Right atrium auricular region (tissue), 2 donors: ENCODE results near the gene DRGX. TPM values are rescaled to one million over a fixed set of nuclear protein-coding genes. Genes with fewer than 3 reads are reported as not detected.

Experiments used
- DNase-seq: peaks from one replicate; pipeline ENCODE4 v3.0.0-alpha.2; 2019; ENCODE audit warnings: low spot score
- H3K27ac ChIP-seq, 2 donors: fragments of 200-600 bp; sonication (generic); 1 replicate in 1 of 2; 2 replicates in 1 of 2; pipeline ENCODE4 v1.5.1; 2016 to 2019
- H3K27me3 ChIP-seq, 2 donors: fragments of 200-600 bp; sonication (generic); one replicate each; pipeline versions ENCODE4 v1.5.1 to v1.6.0; 2017 to 2019
- H3K36me3 ChIP-seq: fragments of 200-600 bp; sonication (generic); one replicate; pipeline ENCODE4 v1.5.1; 2016
- H3K4me1 ChIP-seq, 2 donors: fragments of 200-600 bp; sonication (generic); one replicate each; pipeline versions ENCODE4 v1.5.1 to v1.6.0; 2017 to 2019
- H3K4me3 ChIP-seq, 2 donors: fragments of 200-600 bp; sonication (generic); 1 replicate in 1 of 2; 2 replicates in 1 of 2; pipeline ENCODE4 v1.5.1; 2017 to 2019; ENCODE audit warnings: mild to moderate bottlenecking in 1 of 2, moderate library complexity in 1 of 2
- H3K9me3 ChIP-seq, 2 donors: fragments of 200-600 bp; sonication (generic); one replicate each; pipeline ENCODE4 v1.5.1; 2019
- CTCF ChIP-seq, 2 donors: fragments of 200-600 bp; sonication (generic); IDR thresholded peaks; one replicate each; pipeline ENCODE4 v1.5.1; 2019; ENCODE audit warnings: antibody characterized with exemption in 2 of 2
- total RNA-seq, 2 donors: library from RNA; depleted of rRNA; stranded (reverse); fragments of >200 nt; gene quantifications; one replicate each; pipeline ENCODE4 v1.1.0, GENCODE V29; 2016

DRGX gene
- total RNA-seq, 2 donors from 2014 or later: not detected

- no peak for DNase-seq
- no peaks in the 10 kb centered on the region for H3K27me3 ChIP-seq
- TF ChIP-seq CTCF (IDR thresholded peaks at IDR 0.05): no peak
- no peaks in the 10 kb centered on the region for H3K4me1 ChIP-seq
- H3K36me3 ChIP-seq: no peaks in the 10 kb centered on the region
- no peaks in the 10 kb centered on the region for H3K9me3 ChIP-seq
- H3K27ac ChIP-seq: no peak overlapping the region
- no peak overlapping the region for H3K4me3 ChIP-seq
These were observed 60.4 kb downstream of the DRGX start for GRCh38 chr10:49335364-49335972.

- TF ChIP-seq CTCF (IDR thresholded peaks at IDR 0.05): no peak
- DNase-seq: no peak
These were observed 60.9 kb downstream of the DRGX start for GRCh38 chr10:49334964-49335363.

GRCh38 chr10:49333192-49333591 is 62.7 kb downstream of the DRGX start:
- Histone ChIP-seq H3K9me3 (no peaks in the 10 kb centered on the region), H3K4me3 (no peak overlapping the region), H3K4me1 (no peaks in the 10 kb centered on the region), H3K27ac (no peak overlapping the region), H3K27me3 (no peaks in the 10 kb centered on the region), H3K36me3 (no peaks in the 10 kb centered on the region)
- no peak for DNase-seq
- no peak for TF ChIP-seq CTCF (IDR thresholded peaks at IDR 0.05)

More at GRCh38 chr10:49334964-49335363, 60.9 kb downstream of the DRGX start:
- no peaks in the 10 kb centered on the region for H3K36me3 ChIP-seq
- no peak overlapping the region for H3K27ac ChIP-seq
- H3K27me3 ChIP-seq: no peaks in the 10 kb centered on the region
- no peaks in the 10 kb centered on the region for H3K4me1 ChIP-seq
- H3K9me3 ChIP-seq: no peaks in the 10 kb centered on the region
- H3K4me3 ChIP-seq: no peak overlapping the region

- Histone ChIP-seq H3K36me3 (no peaks in the 10 kb centered on the region), H3K4me3 (no peak overlapping the region), H3K9me3 (no peaks in the 10 kb centered on the region), H3K27me3 (no peaks in the 10 kb centered on the region), H3K27ac (no peak overlapping the region), H3K4me1 (no peaks in the 10 kb centered on the region)
- TF ChIP-seq CTCF (IDR thresholded peaks at IDR 0.05): no peak
- no peak for DNase-seq
These were observed 63.1 kb downstream of the DRGX start for GRCh38 chr10:49332768-49333167.

- Histone ChIP-seq H3K4me1 (no peaks in the 10 kb centered on the region), H3K36me3 (no peaks in the 10 kb centered on the region), H3K27me3 (no peaks in the 10 kb centered on the region), H3K4me3 (no peak overlapping the region), H3K9me3 (no peaks in the 10 kb centered on the region), H3K27ac (no peak overlapping the region)
- peak; percentile 21 for DNase-seq
- TF ChIP-seq CTCF (IDR thresholded peaks at IDR 0.05): no peak
These were observed 63.6 kb downstream of the DRGX start for GRCh38 chr10:49332333-49332732.

GRCh38 chr10:49331431-49331830 is 64.5 kb downstream of the DRGX start:
- Histone ChIP-seq H3K27me3 (no peaks in the 10 kb centered on the region), H3K4me1 (no peaks in the 10 kb centered on the region), H3K27ac (no peak overlapping the region), H3K4me3 (no peak overlapping the region), H3K9me3 (no peaks in the 10 kb centered on the region), H3K36me3 (no peaks in the 10 kb centered on the region)
- TF ChIP-seq CTCF (IDR thresholded peaks at IDR 0.05): no peak
- no peak for DNase-seq
